Ovary (tissue), 3 donors: Measurements from ENCODE around the gene ADGRL1.

Source experiments
- CTCF ChIP-seq, 3 donors: fragments of 450-650 bp in 2 of 3; fragments of 200-600 bp in 1 of 3; IDR thresholded peaks; one replicate each; pipeline versions ENCODE4 v1.5.1 to v1.8.0; 2016 to 2022; ENCODE audit warnings: antibody characterized with exemption in 3 of 3, mild to moderate bottlenecking in 1 of 3
- EP300 ChIP-seq: sonication (generic); formaldehyde crosslinking; IDR thresholded peaks from one replicate; pipeline ENCODE4 v1.6.1; 2017; ENCODE audit warnings: antibody characterized with exemption
- POLR2A ChIP-seq: fragments of 450-650 bp; IDR thresholded peaks from one replicate; pipeline ENCODE4 v1.6.1; 2017; ENCODE audit warnings: antibody characterized with exemption, mild to moderate bottlenecking, moderate library complexity
- donor health status: DM: no; HTN: no; CAD: no.

- TF ChIP-seq EP300, result no peak
- no peak for TF ChIP-seq CTCF (IDR thresholded peaks at IDR 0.05)
- no peak for TF ChIP-seq POLR2A
Observed at GRCh38 chr19:14181906-14182305, 24.1 kb downstream of the ADGRL1 start.
